Left kidney (tissue), 2 donors: ENCODE measurements around the gene RHOBTB3. TPM values are rescaled to one million over a fixed set of nuclear protein-coding genes. Genes with fewer than 3 reads are reported as not detected.
"Not testable (repeated sequence)": the region's sequence is repeated elsewhere in the genome, so short reads cannot be mapped to it uniquely, and the experiment has no call there.

Experiments used
- DNase-seq: peaks from one replicate; pipeline ENCODE4 v3.0.0-alpha.2; 2013
- polyA plus RNA-seq: library from polyadenylated mRNA; unstranded; fragments of 120-200 nt; gene quantifications from one replicate; pipeline ENCODE4 v1.2.1, GENCODE V29; 2013; ENCODE audit not compliant: insufficient read length

Gene RHOBTB3
- polyA plus RNA-seq, 1 donor: 78.0 TPM

GRCh38 chr5:95711501-95712346, 19.4 kb upstream of the RHOBTB3 start:
- no peak for DNase-seq

- DNase-seq: no peak
Measured at GRCh38 chr5:95712347-95712958, 18.7 kb upstream of the RHOBTB3 start.

- not testable (repeated sequence) for DNase-seq
Measured at GRCh38 chr5:95713246-95713645, 17.9 kb upstream of the RHOBTB3 start.

GRCh38 chr5:95713960-95714710, 17.0 kb upstream of the RHOBTB3 start:
- no peak for DNase-seq

GRCh38 chr5:95715799-95716461, 15.2 kb upstream of the RHOBTB3 start:
- no peak for DNase-seq

- no peak for DNase-seq
Measured at GRCh38 chr5:95717439-95717838, 13.7 kb upstream of the RHOBTB3 start.

GRCh38 chr5:95718203-95718602, 12.9 kb upstream of the RHOBTB3 start:
- no peak for DNase-seq

- DNase-seq: no peak
Measured at GRCh38 chr5:95718738-95719137, 12.4 kb upstream of the RHOBTB3 start.

- DNase-seq: no peak
Measured at GRCh38 chr5:95720094-95720786, 10.9 kb upstream of the RHOBTB3 start.

GRCh38 chr5:95721582-95722295, 9.4 kb upstream of the RHOBTB3 start:
- no peak for DNase-seq

- DNase-seq: no peak
Measured at GRCh38 chr5:95723632-95724369, 7.3 kb upstream of the RHOBTB3 start.

GRCh38 chr5:95725071-95725820, 5.9 kb upstream of the RHOBTB3 start:
- DNase-seq: no peak

- no peak for DNase-seq
Measured at GRCh38 chr5:95725937-95726810, 5.0 kb upstream of the RHOBTB3 start.

- DNase-seq: no peak
Measured at GRCh38 chr5:95726811-95727763, 4.0 kb upstream of the RHOBTB3 start.

- no peak for DNase-seq
Measured at GRCh38 chr5:95727764-95728191, 3.4 kb upstream of the RHOBTB3 start.

- no peak for DNase-seq
Measured at GRCh38 chr5:95728494-95729114, 2.5 kb upstream of the RHOBTB3 start.
